ENCODE measurements around the gene GID8.

GID8 gene

GRCh38 chr20:62933966-62934365 lies 4.0 kb upstream of the GID8 start:
- Histone ChIP-seq H2AFZ (ENCODE audit: low read depth) (no peak overlapping the region), H3K9ac (no peak overlapping the region), H3K27me3 (ENCODE audit: insufficient read depth, low read depth) (no peaks in the 10 kb centered on the region), H3K36me3 (ENCODE audit: insufficient read depth) (no peaks in the 10 kb centered on the region; the same call in 1 of the 2 replicates), H4K20me1 (ENCODE audit: insufficient read depth) (peaks cover 19% of the 10 kb centered on the region), H3K4me2 (no peak overlapping the region), H3K4me1 (ENCODE audit: low read depth, poor library complexity, severe bottlenecking) (peaks cover 43% of the 10 kb centered on the region), H3K27ac (no peak overlapping the region), H3K79me2 (ENCODE audit: insufficient read depth, low read depth) (peaks cover 91% of the 10 kb centered on the region), H3K4me3 (IDR thresholded peaks at IDR 0.05; ENCODE audit: insufficient read depth, low read depth, low read length) (no peak overlapping the region)
- TF ChIP-seq, protein P1, sequence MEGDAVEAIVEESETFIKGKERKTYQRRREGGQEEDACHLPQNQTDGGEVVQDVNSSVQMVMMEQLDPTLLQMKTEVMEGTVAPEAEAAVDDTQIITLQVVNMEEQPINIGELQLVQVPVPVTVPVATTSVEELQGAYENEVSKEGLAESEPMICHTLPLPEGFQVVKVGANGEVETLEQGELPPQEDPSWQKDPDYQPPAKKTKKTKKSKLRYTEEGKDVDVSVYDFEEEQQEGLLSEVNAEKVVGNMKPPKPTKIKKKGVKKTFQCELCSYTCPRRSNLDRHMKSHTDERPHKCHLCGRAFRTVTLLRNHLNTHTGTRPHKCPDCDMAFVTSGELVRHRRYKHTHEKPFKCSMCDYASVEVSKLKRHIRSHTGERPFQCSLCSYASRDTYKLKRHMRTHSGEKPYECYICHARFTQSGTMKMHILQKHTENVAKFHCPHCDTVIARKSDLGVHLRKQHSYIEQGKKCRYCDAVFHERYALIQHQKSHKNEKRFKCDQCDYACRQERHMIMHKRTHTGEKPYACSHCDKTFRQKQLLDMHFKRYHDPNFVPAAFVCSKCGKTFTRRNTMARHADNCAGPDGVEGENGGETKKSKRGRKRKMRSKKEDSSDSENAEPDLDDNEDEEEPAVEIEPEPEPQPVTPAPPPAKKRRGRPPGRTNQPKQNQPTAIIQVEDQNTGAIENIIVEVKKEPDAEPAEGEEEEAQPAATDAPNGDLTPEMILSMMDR (conservative IDR thresholded peaks at IDR 0.05; ENCODE audit: low read depth, low read length): no peak

GRCh38 chr20:62935204-62935967 lies 2.6 kb upstream of the GID8 start:
- H3K36me3 ChIP-seq (ENCODE audit: insufficient read depth): no peaks in the 10 kb centered on the region; the same call in 1 of the 2 replicates
- TF ChIP-seq, protein P1 (conservative IDR thresholded peaks at IDR 0.05; ENCODE audit: low read depth, low read length): no peak
- H3K4me3 ChIP-seq (IDR thresholded peaks at IDR 0.05; ENCODE audit: insufficient read depth, low read depth, low read length): no peak overlapping the region
- peaks cover 56% of the 10 kb centered on the region for H3K4me1 ChIP-seq (ENCODE audit: low read depth, poor library complexity, severe bottlenecking)
- H3K27me3 ChIP-seq (ENCODE audit: insufficient read depth, low read depth): no peaks in the 10 kb centered on the region
- peaks cover 93% of the 10 kb centered on the region for H3K79me2 ChIP-seq (ENCODE audit: insufficient read depth, low read depth)
- H3K9ac ChIP-seq: no peak overlapping the region
- H3K4me2 ChIP-seq: no peak overlapping the region; the same call in 1 of the 2 replicates
- H4K20me1 ChIP-seq (ENCODE audit: insufficient read depth): peaks cover 16% of the 10 kb centered on the region
- no peak overlapping the region for H3K27ac ChIP-seq
- H2AFZ ChIP-seq (ENCODE audit: low read depth): no peak overlapping the region

GRCh38 chr20:62935968-62936585 lies 1.9 kb upstream of the GID8 start:
- no peak overlapping the region for H3K9ac ChIP-seq
- no peak overlapping the region for H3K4me3 ChIP-seq (IDR thresholded peaks at IDR 0.05; ENCODE audit: insufficient read depth, low read depth, low read length)
- peaks cover 93% of the 10 kb centered on the region for H3K79me2 ChIP-seq (ENCODE audit: insufficient read depth, low read depth)
- no peaks in the 10 kb centered on the region for H3K27me3 ChIP-seq (ENCODE audit: insufficient read depth, low read depth)
- H4K20me1 ChIP-seq (ENCODE audit: insufficient read depth): peaks cover 14% of the 10 kb centered on the region
- H3K4me2 ChIP-seq: peak overlapping the region; percentile 86
- peaks cover 61% of the 10 kb centered on the region for H3K4me1 ChIP-seq (ENCODE audit: low read depth, poor library complexity, severe bottlenecking)
- H3K27ac ChIP-seq: no peak overlapping the region
- TF ChIP-seq, protein P1 (conservative IDR thresholded peaks at IDR 0.05; ENCODE audit: low read depth, low read length): no peak
- H3K36me3 ChIP-seq (ENCODE audit: insufficient read depth): no peaks in the 10 kb centered on the region; the same call in 1 of the 2 replicates
- no peak overlapping the region for H2AFZ ChIP-seq (ENCODE audit: low read depth)

DNA sequence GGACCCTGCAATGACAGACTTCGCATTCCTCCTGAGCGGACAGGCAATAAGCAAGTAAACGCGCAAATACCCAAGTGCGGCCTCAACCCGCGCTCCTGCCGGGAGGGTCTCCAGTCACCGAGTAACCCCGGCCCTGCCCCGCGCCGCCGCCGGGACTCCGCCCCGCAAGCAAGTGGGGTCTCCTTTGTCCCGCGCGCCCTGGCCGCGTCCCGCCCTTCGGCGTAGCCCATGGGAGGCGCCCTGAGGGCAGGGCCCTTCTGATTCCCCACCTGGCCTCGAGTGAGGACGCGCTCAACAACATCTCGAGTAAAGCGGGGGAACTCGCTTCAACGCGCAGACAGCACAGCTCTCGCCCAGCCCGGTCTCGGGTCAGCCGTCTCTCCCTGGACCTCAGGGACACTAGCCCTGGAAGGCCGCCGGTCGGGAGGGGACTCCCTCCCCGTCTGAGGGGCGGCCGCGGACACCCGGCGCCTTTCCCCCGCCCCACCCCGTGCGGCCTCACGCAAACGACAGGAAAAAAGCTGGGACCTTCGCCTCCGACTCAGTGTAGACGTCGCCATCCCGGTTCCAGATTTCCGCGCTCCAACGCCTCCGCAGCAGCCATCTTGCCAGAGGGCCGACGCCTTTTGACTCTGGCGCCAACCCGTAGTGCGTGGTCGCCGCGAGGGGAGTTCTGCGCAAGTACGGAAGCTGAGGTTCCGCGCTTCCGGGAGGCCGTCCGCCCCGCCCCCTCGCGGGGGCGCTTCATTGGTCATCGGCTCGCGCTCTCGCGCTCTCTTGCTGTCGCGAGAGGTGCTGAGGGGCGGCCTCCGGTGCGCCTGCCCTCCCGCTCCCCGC lies 461 bp upstream of the GID8 start:
- H3K4me2 ChIP-seq: peak overlapping the region; percentile 86; the same call in 1 of the 2 replicates
- TF ChIP-seq, protein P1 (conservative IDR thresholded peaks at IDR 0.05; ENCODE audit: low read depth, low read length): no peak
- peaks cover 9% of the 10 kb centered on the region for H4K20me1 ChIP-seq (ENCODE audit: insufficient read depth)

More for the DNA sequence above, 461 bp upstream of the GID8 start:
- H3K4me1 ChIP-seq (ENCODE audit: low read depth, poor library complexity, severe bottlenecking): peaks cover 48% of the 10 kb centered on the region
- H3K27ac ChIP-seq: peak overlapping the region; percentile 78
- H3K36me3 ChIP-seq (ENCODE audit: insufficient read depth): no peaks in the 10 kb centered on the region; the same call in 1 of the 2 replicates
- H2AFZ ChIP-seq (ENCODE audit: low read depth): peak overlapping the region; percentile 67
- no peaks in the 10 kb centered on the region for H3K27me3 ChIP-seq (ENCODE audit: insufficient read depth, low read depth)
- H3K4me3 ChIP-seq (IDR thresholded peaks at IDR 0.05; ENCODE audit: insufficient read depth, low read depth, low read length): no peak overlapping the region
- H3K9ac ChIP-seq: peak overlapping the region; percentile 88
- peaks cover 82% of the 10 kb centered on the region for H3K79me2 ChIP-seq (ENCODE audit: insufficient read depth, low read depth)
